Fibroblast of the aortic adventitia (primary cell): ENCODE results near the gene RCOR1. TPM values are rescaled to one million over a fixed set of nuclear protein-coding genes. Genes with fewer than 3 reads are reported as not detected.
A peak's percentile ranks its signal among the peaks of the same experiment; 100 is the strongest.
"Not testable (repeated sequence)": the region's sequence is repeated elsewhere in the genome, so short reads cannot be mapped to it uniquely, and the experiment has no call there.

Source experiments
- DNase-seq: peaks from one replicate; pipeline ENCODE4 v3.0.0-alpha.2; 2010; ENCODE audit warnings: low read depth
- H3K4me3 ChIP-seq: 2 replicates; pipeline ENCODE4 v1.5.1; 2011; ENCODE audit warnings: low read depth, mild to moderate bottlenecking, control low read depth, low read length, moderate library complexity
- total RNA-seq: library from RNA; depleted of rRNA; stranded (reverse); fragments of >200 nt; gene quantifications from 2 replicates; pipeline ENCODE4 v1.2.3, GENCODE V29; 2012; ENCODE audit warnings: low replicate concordance
- TF ChIP-seq, protein P1 (sequence below): IDR thresholded peaks from 2 replicates; pipeline ENCODE4 v1.5.1; 2011; ENCODE audit warnings: mild to moderate bottlenecking, low read length, control low read depth, inconsistent platforms; ENCODE audit not compliant: insufficient read depth

The RCOR1 gene
- total RNA-seq, 1 donor: 12.5 TPM

DNA sequence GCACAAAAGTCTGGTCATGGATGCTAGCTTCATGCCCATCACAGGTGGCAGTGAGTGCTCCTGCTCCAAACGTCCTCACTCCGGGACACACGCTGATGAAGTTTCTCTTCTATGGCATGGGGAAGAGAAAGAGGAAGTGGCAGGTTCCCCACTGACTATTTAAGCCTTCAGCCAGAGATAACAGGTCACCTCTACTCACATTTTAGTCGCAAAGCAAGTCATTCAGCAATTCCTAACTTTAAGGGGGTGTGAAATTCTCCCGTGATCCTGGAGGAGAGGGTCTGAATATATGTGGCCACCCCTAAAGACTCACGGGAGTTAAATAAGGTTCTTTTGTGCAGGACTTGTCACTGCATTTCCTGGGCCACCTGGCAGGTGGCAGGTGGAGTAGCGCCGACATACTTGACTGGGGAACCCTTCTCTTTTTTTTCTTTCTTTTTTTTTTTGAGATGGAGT, 18.8 kb upstream of the RCOR1 start:
- TF ChIP-seq, protein P1, sequence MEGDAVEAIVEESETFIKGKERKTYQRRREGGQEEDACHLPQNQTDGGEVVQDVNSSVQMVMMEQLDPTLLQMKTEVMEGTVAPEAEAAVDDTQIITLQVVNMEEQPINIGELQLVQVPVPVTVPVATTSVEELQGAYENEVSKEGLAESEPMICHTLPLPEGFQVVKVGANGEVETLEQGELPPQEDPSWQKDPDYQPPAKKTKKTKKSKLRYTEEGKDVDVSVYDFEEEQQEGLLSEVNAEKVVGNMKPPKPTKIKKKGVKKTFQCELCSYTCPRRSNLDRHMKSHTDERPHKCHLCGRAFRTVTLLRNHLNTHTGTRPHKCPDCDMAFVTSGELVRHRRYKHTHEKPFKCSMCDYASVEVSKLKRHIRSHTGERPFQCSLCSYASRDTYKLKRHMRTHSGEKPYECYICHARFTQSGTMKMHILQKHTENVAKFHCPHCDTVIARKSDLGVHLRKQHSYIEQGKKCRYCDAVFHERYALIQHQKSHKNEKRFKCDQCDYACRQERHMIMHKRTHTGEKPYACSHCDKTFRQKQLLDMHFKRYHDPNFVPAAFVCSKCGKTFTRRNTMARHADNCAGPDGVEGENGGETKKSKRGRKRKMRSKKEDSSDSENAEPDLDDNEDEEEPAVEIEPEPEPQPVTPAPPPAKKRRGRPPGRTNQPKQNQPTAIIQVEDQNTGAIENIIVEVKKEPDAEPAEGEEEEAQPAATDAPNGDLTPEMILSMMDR: no peak
- H3K4me3 ChIP-seq: no peak overlapping the region
- no peak for DNase-seq

DNA sequence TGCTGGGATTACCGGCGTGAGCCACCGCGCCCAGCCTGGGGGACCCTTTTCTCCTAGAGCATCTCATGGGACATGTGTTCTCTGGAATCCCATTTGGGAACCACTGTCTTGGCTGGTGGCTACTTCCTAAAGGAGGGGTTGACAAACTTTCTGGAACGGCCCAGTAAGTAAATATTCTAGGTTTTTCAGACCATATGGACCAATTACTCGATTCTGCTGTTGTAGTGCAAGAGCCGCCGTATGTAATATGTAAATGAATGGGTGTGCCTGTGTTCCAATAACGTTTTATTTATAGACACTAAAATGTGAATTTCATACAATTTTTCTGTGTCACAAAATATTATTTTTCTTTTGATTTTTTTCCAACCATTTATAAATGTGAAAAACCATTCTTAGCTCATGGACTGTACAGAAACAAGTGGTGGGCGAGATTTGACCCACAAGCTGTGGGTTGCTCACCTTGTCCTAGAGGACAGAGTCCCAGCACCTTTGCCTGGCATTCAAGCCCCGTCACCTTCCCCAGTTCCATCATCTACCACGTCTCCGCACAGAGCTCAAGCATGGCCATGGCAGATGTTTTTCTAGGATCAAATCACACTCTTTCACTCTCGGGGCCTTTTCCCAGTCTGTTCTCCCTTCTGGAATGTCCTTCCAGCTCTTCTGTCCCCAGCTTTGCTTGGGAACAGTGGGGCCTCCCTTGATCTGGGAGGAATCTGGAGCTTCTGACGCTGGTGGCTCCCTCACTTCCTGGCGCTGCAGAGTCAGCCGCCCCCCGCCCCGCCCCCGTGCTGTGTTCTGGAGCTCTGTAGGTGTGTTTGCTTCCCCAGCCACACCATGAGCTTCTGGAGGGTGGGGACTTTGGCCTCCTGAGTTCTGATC, 17.9 kb upstream of the RCOR1 start:
- no peak for DNase-seq
- H3K4me3 ChIP-seq: no peak overlapping the region
- TF ChIP-seq, protein P1: no peak

DNA sequence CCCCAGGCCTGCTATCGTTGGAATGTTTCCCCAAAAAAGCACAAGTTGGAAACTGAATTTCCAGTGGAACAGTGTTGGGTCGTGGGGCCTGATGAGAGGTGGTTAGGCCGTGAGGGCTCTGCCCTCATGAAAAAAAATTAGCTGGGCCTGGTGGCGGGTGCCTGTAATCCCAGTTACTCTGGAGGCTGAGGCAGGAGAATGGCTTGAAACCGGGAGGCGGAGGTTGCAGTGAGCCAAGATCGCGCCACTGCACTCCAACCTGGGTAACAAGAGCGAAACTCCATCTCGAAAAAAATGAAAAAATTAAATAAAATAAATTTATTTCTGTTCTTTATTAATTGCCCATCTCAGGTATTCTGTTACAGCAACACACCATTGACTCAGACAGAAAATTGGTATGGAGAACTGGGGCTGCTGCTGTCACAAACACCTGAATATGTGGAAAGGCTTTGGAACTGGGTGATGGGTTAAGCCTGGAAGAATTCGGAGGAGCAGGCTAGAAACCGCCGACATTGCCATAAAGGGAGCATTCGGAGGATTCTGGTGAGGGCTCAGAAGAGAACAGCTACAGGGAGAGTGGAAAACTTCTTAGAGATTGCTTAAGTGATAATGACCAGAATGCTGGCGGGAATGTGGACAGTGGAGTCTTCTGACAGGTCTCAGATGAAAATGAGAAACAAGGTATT, 17.1 kb upstream of the RCOR1 start:
- TF ChIP-seq, protein P1: no peak
- no peak for DNase-seq
- H3K4me3 ChIP-seq: no peak overlapping the region

DNA sequence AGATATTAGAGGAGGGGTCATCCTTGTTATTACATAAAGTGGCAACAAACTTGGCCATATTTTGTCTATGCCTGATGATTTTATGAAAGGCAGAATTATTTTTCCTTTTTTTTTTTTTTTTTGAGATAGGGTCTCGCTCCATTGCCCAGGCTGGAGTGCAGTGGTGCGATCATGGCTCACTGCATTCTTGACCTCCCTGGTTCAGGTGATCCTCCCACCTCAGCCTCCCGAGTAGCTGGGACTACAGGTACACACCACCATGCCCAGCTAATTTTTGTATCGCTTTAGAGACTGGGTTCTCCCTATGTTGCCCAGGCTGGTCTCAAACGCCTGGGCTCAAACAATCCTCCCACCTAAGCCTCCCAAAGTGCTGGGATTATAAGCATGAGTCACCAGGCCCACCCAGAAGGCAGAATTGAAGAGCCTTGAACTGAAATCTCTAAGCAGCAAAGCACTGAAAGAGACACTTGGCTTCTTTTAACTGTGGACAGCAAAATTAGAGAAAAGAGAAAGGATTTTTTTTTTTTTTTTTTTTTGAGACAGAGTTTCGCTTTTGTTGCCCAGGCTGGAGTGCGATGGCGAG, 16.5 kb upstream of the RCOR1 start:
- DNase-seq: not testable (repeated sequence)

DNA sequence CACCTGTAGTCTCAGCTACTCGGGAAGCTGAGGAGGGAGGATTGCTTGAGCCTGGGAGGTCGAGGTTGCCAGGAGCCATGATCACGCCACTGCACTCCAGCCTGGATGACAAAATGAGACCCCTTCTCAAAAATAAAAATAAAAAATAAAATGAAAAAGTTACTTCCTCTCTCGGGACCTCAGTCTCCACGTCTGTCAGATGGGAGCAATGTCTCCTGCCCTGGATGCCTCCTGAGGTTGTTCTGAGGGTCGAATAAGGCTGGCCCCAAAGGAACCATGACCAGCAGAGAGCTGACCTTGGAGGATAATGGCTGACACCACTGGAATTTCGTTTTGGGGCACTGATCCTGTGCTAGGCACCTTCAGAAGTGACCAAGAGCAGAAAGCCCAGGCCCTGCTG, 13.6 kb upstream of the RCOR1 start:
- DNase-seq: no peak
- TF ChIP-seq, protein P1: no peak
- H3K4me3 ChIP-seq: no peak overlapping the region

More for the DNA sequence above, 16.5 kb upstream of the RCOR1 start:
- H3K4me3 ChIP-seq: not testable (repeated sequence)

GRCh38 chr14:102579696-102580549, 12.5 kb upstream of the RCOR1 start:
- DNase-seq: peak; percentile 75
- peak overlapping the region; percentile 17 for H3K4me3 ChIP-seq
- TF ChIP-seq, protein P1: no peak
